Measurements from ENCODE around the gene ZNF664. TPM values are rescaled to one million over a fixed set of nuclear protein-coding genes. Genes with fewer than 3 reads are reported as not detected.

Gene ZNF664
- total and polyA plus RNA-seq, 2 of the 8 experiments (the other 6 are each of a cell fraction or from before 2014, with no cell fraction given) = 22.8 to 51.4 TPM

DNA sequence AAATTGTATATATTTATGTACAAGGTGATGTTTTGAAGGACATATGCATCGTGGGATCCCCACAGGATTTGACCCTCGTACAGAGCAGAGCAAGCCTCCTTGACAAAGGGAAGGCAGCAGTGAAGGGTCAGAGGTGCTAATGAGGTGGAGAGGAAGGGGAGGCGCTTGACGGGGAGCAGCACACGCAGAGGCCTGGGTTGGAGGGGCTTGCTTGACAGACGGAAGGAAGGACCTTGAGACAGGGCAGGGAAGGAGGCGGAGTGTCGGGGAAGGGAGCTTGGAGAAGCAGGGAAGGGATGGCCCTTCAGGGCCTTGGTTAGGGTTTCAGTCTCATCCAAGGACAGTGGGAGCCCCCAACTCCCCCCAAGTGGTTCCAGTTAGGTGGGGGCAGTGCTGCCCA lies 52.6 kb downstream of the ZNF664 start:
- peaks cover 0 to 2% (median 0%) of the 10 kb centered on the region in 4 experiments; a peak in 3 of 7 replicates for H3K4me1 ChIP-seq (replicated peaks in 1 of 4; ENCODE audit: control insufficient read depth in 3 of 4, insufficient read depth in 4 of 4, low read length in 3 of 4)
- no peaks in the 10 kb centered on the region for H3K9me3 ChIP-seq (ENCODE audit: insufficient read depth in 2 of 2, low read depth in 1 of 2, low read length in 1 of 2)
- H3K4me3 ChIP-seq (ENCODE audit: extremely low read depth in 1 of 4, insufficient read depth in 2 of 4, low read depth in 3 of 4, low read length in 4 of 4) = no peak overlapping the region
- no peak overlapping the region for H2BK15ac ChIP-seq (ENCODE audit: low read length)
- H3K79me1 ChIP-seq (ENCODE audit: low read depth, low read length) = no peaks in the 10 kb centered on the region
- H3K4ac ChIP-seq (replicated peaks; ENCODE audit: insufficient read length, low read depth, low read length) = no peak overlapping the region
- no peak overlapping the region for H4K8ac ChIP-seq (ENCODE audit: extremely low read depth, insufficient read depth, low read length)
- ChIA-PET CTCF (ENCODE audit: partially characterized antibody) (interaction anchor here (1.0 to 1.9 kb wide), 2 partner anchors 11 to 39 kb away, joined by 3 to 7 read pairs; no protein-coding TSS in a partner anchor), POLR2A (ENCODE audit: partially characterized antibody) (no interaction called here)
- H3K27ac ChIP-seq (ENCODE audit: low read depth, low read length) = no peak overlapping the region
- no peak overlapping the region for H3K56ac ChIP-seq (replicated peaks; ENCODE audit: insufficient read length, low read depth, low read length)
- no peak overlapping the region for H4K5ac ChIP-seq (ENCODE audit: insufficient read length, low read depth, low read length)
- H2BK120ac ChIP-seq (replicated peaks; ENCODE audit: low read depth, low read length) = no peak overlapping the region
- H3K23me2 ChIP-seq (ENCODE audit: low read depth, low read length) = no peaks in the 10 kb centered on the region
- no peak overlapping the region for H2BK12ac ChIP-seq (ENCODE audit: low read depth, low read length)
- no peak overlapping the region for H3K4me2 ChIP-seq (ENCODE audit: insufficient read depth in 1 of 2, low read depth in 2 of 2, low read length in 2 of 2)
- H4K20me1 ChIP-seq (replicated peaks in 1 of 2; ENCODE audit: control insufficient read depth in 1 of 2, insufficient read depth in 2 of 2, low read length in 2 of 2) = no peaks in the 10 kb centered on the region
- 0 out of 2 replicates have a peak overlapping the region, but pooled peaks have one; percentile 44 for H2BK5ac ChIP-seq (ENCODE audit: low read depth, low read length)
- no peak overlapping the region for H2AFZ ChIP-seq (ENCODE audit: low read length)
- no peak for DNase-seq (ENCODE audit: low read depth in 1 of 2, low spot score in 2 of 2)
- no peak overlapping the region for H3K9ac ChIP-seq (replicated peaks in 1 of 4; ENCODE audit: extremely low read depth in 1 of 4, low read depth in 3 of 4, low read length in 3 of 4)
- no peak overlapping the region for H2AK5ac ChIP-seq (ENCODE audit: low read depth, low read length)
- no peaks in the 10 kb centered on the region; a peak in 1 of 7 replicates for H3K27me3 ChIP-seq (replicated peaks in 1 of 4; ENCODE audit: control insufficient read depth in 3 of 4, extremely low read depth in 1 of 4, insufficient read depth in 3 of 4, low read length in 3 of 4)
- FAIRE-seq = no peak
- no peaks in the 10 kb centered on the region for H3K79me2 ChIP-seq (ENCODE audit: control insufficient read depth in 1 of 2, insufficient read depth in 2 of 2, low read length in 2 of 2)
- no peak overlapping the region for H3K18ac ChIP-seq (ENCODE audit: extremely low read depth, low read length)
- H3K14ac ChIP-seq (ENCODE audit: insufficient read length) = no peak overlapping the region
- WGBS, 2 experiments (ENCODE audit: extremely low coverage in 1 of 2, insufficient coverage in 1 of 2, insufficient read length in 1 of 2, insufficient replicate concordance in 2 of 2, low coverage in 1 of 2, low lambda C conversion rate in 2 of 2, missing lambda C conversion rate in 1 of 2) = 74% methylated on average over 8 of the region's 8 CpGs; no CpG with 5 or more reads in 1 of the 2 experiments
- no peaks in the 10 kb centered on the region for H3K36me3 ChIP-seq (ENCODE audit: control insufficient read depth in 2 of 4, insufficient read depth in 4 of 4, low read length in 3 of 4)
- no peak overlapping the region for H2BK20ac ChIP-seq (ENCODE audit: low read length)
- H4K91ac ChIP-seq (replicated peaks; ENCODE audit: insufficient read length, low read length) = no peak overlapping the region
- H3K23ac ChIP-seq (ENCODE audit: insufficient read length) = no peak overlapping the region
